RWPE2 (cell line): ENCODE data around the gene HNRNPA2B1.
A peak's percentile ranks its signal among the peaks of the same experiment; 100 is the strongest.
"Not testable (repeated sequence)": the region's sequence is repeated elsewhere in the genome, so short reads cannot be mapped to it uniquely, and the experiment has no call there.

Experiments used
- ATAC-seq: fragments of 200-7000 bp; cut with Tn5 transposase; 3 replicates; pipeline ENCODE4 v1.9.1; 2021; ENCODE audit warnings: low read depth
- DNase-seq: peaks from one replicate; pipeline ENCODE4 v3.0.0-alpha.2; 2020; ENCODE audit warnings: low spot score
- H3K27ac ChIP-seq: fragments of 450-650 bp; 2 replicates; pipeline ENCODE4 v1.5.1; 2017; ENCODE audit warnings: mild to moderate bottlenecking; ENCODE audit not compliant: poor library complexity, severe bottlenecking
- H3K27me3 ChIP-seq: fragments of 250-450 bp; sonication (Bioruptor Pico); 2 replicates; pipeline ENCODE4 v1.5.1; 2021; ENCODE audit warnings: mild to moderate bottlenecking, moderate library complexity; ENCODE audit not compliant: insufficient read depth, poor library complexity, severe bottlenecking
- H3K36me3 ChIP-seq: fragments of 250-450 bp; sonication (Bioruptor Pico); 2 replicates; pipeline ENCODE4 v1.5.1; 2020; ENCODE audit warnings: low read depth, mild to moderate bottlenecking, moderate library complexity
- H3K4me1 ChIP-seq: fragments of 250-450 bp; sonication (Bioruptor Pico); 2 replicates; pipeline ENCODE4 v1.5.1; 2021; ENCODE audit warnings: mild to moderate bottlenecking, moderate library complexity; ENCODE audit not compliant: insufficient read depth, poor library complexity, severe bottlenecking
- H3K4me3 ChIP-seq: fragments of 250-450 bp; sonication (Bioruptor Pico); 2 replicates; pipeline ENCODE4 v1.5.1; 2021; ENCODE audit warnings: mild to moderate bottlenecking, moderate library complexity; ENCODE audit not compliant: severe bottlenecking
- H3K9me3 ChIP-seq: fragments of 250-450 bp; sonication (Bioruptor Pico); 2 replicates; pipeline ENCODE4 v1.5.1; 2021; ENCODE audit warnings: mild to moderate bottlenecking, moderate library complexity; ENCODE audit not compliant: severe bottlenecking
- TF ChIP-seq, protein P1 (sequence below): fragments of 450-650 bp; IDR thresholded peaks from one replicate; pipeline ENCODE4 v1.5.1; 2017; ENCODE audit warnings: mild to moderate bottlenecking, moderate library complexity; ENCODE audit not compliant: poor library complexity, severe bottlenecking

Gene HNRNPA2B1

GRCh38 chr7:26178272-26178960 is 22.1 kb downstream of the HNRNPA2B1 start:
- no peaks in the 10 kb centered on the region for H3K27me3 ChIP-seq
- DNase-seq (no peak), ATAC-seq (peak; percentile 4; the same call in 1 of the 3 replicates)
- no peaks in the 10 kb centered on the region for H3K4me1 ChIP-seq
- TF ChIP-seq, protein P1, sequence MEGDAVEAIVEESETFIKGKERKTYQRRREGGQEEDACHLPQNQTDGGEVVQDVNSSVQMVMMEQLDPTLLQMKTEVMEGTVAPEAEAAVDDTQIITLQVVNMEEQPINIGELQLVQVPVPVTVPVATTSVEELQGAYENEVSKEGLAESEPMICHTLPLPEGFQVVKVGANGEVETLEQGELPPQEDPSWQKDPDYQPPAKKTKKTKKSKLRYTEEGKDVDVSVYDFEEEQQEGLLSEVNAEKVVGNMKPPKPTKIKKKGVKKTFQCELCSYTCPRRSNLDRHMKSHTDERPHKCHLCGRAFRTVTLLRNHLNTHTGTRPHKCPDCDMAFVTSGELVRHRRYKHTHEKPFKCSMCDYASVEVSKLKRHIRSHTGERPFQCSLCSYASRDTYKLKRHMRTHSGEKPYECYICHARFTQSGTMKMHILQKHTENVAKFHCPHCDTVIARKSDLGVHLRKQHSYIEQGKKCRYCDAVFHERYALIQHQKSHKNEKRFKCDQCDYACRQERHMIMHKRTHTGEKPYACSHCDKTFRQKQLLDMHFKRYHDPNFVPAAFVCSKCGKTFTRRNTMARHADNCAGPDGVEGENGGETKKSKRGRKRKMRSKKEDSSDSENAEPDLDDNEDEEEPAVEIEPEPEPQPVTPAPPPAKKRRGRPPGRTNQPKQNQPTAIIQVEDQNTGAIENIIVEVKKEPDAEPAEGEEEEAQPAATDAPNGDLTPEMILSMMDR: no peak
- no peaks in the 10 kb centered on the region for H3K9me3 ChIP-seq
- H3K36me3 ChIP-seq: no peaks in the 10 kb centered on the region
- H3K4me3 ChIP-seq: no peak overlapping the region
- no peak overlapping the region for H3K27ac ChIP-seq

DNA sequence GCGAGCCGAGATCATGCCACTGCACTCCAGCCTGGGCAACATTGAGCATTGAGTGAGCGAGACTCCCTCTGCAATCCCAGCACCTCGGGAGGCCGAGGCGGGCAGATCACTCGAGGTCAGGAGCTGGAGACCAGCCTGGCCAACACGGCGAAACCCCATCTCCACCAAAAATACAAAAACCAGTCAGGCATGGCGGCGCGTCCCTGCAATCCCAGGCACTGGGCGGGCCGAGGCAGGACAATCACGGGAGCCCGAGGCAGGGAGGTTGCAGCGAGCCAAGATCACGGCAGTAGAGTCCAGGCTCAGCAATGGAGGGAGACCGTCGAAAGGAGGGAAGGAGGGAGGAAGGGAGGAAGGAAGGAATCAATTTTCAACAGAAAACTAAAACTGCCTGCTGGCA is 23.3 kb downstream of the HNRNPA2B1 start:
- not testable (repeated sequence) for H3K27me3 ChIP-seq, DNase-seq, H3K4me1 ChIP-seq, H3K36me3 ChIP-seq, ATAC-seq, H3K9me3 ChIP-seq, H3K4me3 ChIP-seq, H3K27ac ChIP-seq

DNA sequence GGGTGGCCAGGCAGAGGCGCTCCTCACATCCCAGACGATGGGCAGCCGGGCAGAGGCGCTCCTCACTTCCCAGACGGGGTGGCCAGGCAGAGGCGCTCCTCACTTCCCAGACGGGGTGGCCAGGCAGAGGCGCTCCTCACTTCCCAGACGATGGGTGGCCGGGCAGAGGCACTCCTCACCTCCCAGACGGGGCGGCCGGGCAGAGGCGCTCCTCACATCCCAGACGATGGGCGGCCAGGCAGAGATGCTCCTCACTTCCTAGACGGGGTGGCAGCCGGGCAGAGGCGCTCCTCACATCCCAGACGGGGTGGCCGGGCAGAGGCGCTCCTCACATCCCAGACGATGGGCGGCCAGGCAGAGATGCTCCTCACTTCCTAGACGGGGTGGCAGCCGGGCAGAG is 23.9 kb downstream of the HNRNPA2B1 start:
- H3K27ac ChIP-seq, H3K9me3 ChIP-seq, H3K36me3 ChIP-seq, H3K4me1 ChIP-seq, H3K4me3 ChIP-seq, ATAC-seq, DNase-seq, H3K27me3 ChIP-seq: not testable (repeated sequence)

- ATAC-seq, H3K9me3 ChIP-seq, H3K27ac ChIP-seq, H3K36me3 ChIP-seq, H3K27me3 ChIP-seq, DNase-seq, H3K4me1 ChIP-seq, H3K4me3 ChIP-seq: not testable (repeated sequence)
Observed at GRCh38 chr7:26175903-26176302, 24.6 kb downstream of the HNRNPA2B1 start.

DNA sequence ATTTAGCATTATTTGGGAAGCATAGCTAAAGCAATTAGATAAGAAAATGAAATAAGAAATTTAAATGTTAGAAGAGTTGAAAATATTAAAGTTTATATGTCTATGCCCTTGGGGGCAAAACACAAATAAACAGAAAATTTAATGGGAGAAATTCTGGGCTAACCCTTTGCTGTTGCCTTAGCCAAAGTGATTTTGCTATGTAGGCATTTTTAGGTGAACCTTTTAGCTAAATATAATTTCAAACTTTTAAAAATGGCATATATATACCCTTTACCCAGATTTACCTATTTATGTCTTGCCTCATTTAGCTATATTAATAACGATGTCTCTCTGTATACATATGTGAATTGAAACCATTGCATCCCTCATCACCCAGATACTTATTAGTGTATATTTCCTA is 28.5 kb downstream of the HNRNPA2B1 start:
- Histone ChIP-seq H3K27me3 (no peaks in the 10 kb centered on the region), H3K36me3 (peaks cover 7% of the 10 kb centered on the region; the same call in 1 of the 2 replicates), H3K9me3 (no peaks in the 10 kb centered on the region), H3K27ac (no peak overlapping the region), H3K4me1 (peaks cover under 1% of the 10 kb centered on the region), H3K4me3 (no peak overlapping the region)
- TF ChIP-seq, protein P1: no peak
- no peak for ATAC-seq
- DNase-seq: no peak

GRCh38 chr7:26171601-26172000 is 28.9 kb downstream of the HNRNPA2B1 start:
- no peak overlapping the region for H3K27ac ChIP-seq
- peaks cover 5% of the 10 kb centered on the region for H3K4me1 ChIP-seq
- H3K27me3 ChIP-seq: no peaks in the 10 kb centered on the region
- peaks cover 7% of the 10 kb centered on the region; the same call in 1 of the 2 replicates for H3K36me3 ChIP-seq
- no peak for DNase-seq
- TF ChIP-seq, protein P1: no peak
- no peak for ATAC-seq
- no peak overlapping the region for H3K4me3 ChIP-seq
- no peaks in the 10 kb centered on the region for H3K9me3 ChIP-seq
